Medulla oblongata (tissue), 1 donor: Measurements from ENCODE around the gene RYK.
"Not testable (repeated sequence)": the region's sequence is repeated elsewhere in the genome, so short reads cannot be mapped to it uniquely, and the experiment has no call there.

Experiments used
- DNase-seq: peaks from one replicate; pipeline ENCODE4 v3.0.0-alpha.2; 2015; ENCODE audit errors: extremely low spot score

RYK gene

GRCh38 chr3:134255404-134255803, 4.7 kb upstream of the RYK start:
- no peak for DNase-seq

GRCh38 chr3:134253475-134254226, 3.0 kb upstream of the RYK start:
- no peak for DNase-seq

- no peak for DNase-seq
Measured at GRCh38 chr3:134252766-134253165, 2.1 kb upstream of the RYK start.

- no peak for DNase-seq
Measured at GRCh38 chr3:134251731-134252391, 1.2 kb upstream of the RYK start.

- DNase-seq = peak; percentile 40
Measured at GRCh38 chr3:134249935-134250716, 533 bp downstream of the RYK start.

- no peak for DNase-seq
Measured at GRCh38 chr3:134249296-134249841, 1.3 kb downstream of the RYK start.

GRCh38 chr3:134244921-134245320, 5.7 kb downstream of the RYK start:
- no peak for DNase-seq

- DNase-seq = no peak
Measured at GRCh38 chr3:134242649-134243617, 7.7 kb downstream of the RYK start.

GRCh38 chr3:134239538-134239937, 11.1 kb downstream of the RYK start:
- no peak for DNase-seq

- DNase-seq = no peak
Measured at GRCh38 chr3:134237454-134238145, 13.1 kb downstream of the RYK start.

GRCh38 chr3:134236505-134237170, 14.0 kb downstream of the RYK start:
- DNase-seq = no peak

GRCh38 chr3:134235577-134236076, 15.0 kb downstream of the RYK start:
- no peak for DNase-seq

- no peak for DNase-seq
Measured at GRCh38 chr3:134232951-134233350, 17.7 kb downstream of the RYK start.

GRCh38 chr3:134232151-134232550, 18.5 kb downstream of the RYK start:
- DNase-seq = no peak

- DNase-seq = no peak
Measured at GRCh38 chr3:134231131-134231530, 19.5 kb downstream of the RYK start.

- no peak for DNase-seq
Measured at GRCh38 chr3:134229038-134229437, 21.6 kb downstream of the RYK start.

- no peak for DNase-seq
Measured at GRCh38 chr3:134228479-134228878, 22.2 kb downstream of the RYK start.

- DNase-seq = no peak
Measured at GRCh38 chr3:134228035-134228434, 22.6 kb downstream of the RYK start.

- not testable (repeated sequence) for DNase-seq
Measured at GRCh38 chr3:134224796-134225156, 25.9 kb downstream of the RYK start.

GRCh38 chr3:134222835-134223234, 27.8 kb downstream of the RYK start:
- DNase-seq = no peak
